ENCODE results near the gene ATG10.

- TF ChIP-seq CTCF (IDR thresholded peaks at IDR 0.05) = no peak
- TF ChIP-seq POLR2A (IDR thresholded peaks at IDR 0.05) = no peak
Observed at GRCh38 chr5:81936750-81937149, 35.1 kb upstream of the ATG10 start.

All from thyroid gland (tissue), 4 donors.